ENCODE results near the gene RAPGEF3.

Gene RAPGEF3

DNA sequence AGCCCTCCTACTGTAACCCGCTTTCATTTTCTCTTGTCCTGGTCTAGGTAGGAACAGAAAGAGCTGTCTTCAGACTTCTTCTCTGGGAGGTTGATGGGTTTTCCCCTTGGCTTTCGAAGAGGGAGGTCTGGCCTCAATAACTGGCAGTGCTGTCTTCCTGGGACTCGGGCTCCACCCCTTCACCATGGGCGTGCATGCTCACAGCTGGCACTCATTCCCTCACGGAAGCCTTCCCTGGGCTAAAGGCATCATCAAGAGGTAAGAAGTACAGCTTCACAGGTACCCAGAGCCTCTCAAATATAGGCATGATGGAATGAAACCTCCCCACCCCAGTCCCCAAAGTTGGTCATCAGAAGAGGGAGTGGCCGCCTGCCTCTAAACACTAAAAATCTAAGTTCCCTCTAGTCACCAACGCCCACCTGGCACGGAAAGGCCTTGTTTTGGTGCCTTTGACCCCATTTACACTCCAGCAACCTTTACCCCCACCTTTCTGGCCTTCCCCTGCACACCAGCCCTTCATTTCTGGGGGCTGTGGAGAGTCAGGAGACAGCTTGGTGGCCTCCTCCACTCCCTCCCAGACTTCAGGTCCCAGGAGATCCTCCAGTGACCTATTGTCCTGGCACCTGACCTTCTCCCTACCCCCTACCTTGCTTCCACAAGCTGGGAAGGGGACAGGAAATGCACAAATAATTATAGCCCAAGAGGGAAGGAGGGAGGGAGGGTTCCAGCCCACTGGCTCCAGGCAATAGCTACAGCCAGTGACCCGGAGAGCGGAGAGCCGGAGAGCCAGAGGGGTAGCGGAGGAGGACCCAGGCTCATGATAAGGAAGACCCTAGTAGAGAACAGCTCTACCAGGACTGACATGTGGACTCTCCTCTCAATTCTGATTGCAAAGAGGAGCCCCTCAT lies 2.8 kb downstream of the RAPGEF3 start:
- peak; percentile 61 for DNase-seq

DNA sequence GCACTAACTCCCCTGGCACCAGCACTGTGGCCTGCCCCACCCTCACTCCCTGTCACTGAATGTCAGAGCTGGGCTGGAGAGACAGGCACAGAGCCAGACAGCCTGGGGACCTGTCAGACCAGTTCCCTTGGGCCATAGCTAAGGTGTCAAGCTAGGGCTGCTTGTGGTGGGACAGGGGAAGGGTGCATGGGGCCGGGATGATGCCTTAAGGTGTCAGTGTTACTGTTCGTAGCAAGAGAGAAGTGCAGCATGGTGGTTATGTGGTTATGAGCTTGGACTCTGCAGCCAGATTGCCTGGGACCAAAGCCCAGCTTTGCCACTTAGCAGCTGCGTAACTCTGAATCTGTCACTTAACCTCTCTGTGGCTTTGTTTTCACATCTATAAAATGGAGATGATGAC lies 3.8 kb downstream of the RAPGEF3 start:
- DNase-seq: no peak

- no peak for DNase-seq
These were observed 4.6 kb downstream of the RAPGEF3 start for GRCh38 chr12:47754126-47754525.

DNA sequence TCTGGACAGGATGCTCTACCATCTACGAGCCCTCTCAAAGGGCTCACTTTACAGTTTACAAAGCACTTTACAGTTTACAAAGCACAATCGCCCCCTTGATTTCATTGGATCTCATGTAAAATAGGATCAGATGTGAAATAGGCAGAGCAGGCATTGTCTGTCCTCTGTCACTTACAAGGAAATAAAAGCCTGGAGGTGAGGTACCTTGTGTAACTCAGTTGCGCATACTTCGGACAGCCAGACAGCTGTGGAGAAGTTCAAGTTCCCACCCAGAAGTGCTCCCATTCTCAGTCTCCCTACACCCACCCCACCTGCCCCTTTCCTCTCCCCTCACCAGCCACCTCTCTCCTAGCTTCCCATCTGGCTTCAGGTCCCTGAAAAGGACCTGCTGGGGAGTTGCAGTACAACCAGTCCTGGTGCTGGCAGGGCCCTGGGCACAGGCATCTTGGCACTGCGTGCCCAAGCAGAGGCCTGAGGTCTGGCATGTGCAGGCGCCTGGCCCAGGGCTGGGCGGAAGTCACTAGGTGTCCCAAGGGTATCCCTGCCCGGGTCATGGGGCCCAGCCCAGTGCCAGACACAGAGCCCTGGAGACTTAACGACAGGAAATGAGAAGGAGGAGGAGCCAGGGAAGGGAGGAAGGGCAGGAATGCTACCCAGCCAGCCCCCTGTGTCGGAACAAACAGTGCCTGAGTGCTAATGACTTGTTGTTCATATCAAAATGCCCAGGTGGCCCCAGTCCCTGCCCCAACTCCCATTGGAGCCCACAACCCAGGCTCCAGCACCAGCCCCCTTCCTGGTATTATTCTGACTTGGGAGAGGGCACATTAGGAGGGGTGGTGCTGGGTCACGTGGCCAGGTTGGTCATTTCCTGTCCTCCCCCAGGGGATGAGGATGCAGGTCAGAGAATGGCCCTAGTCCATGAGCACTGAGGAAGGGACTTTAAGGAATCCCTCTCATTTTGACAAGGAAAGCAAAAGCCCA lies 5.4 kb downstream of the RAPGEF3 start:
- DNase-seq: no peak

DNA sequence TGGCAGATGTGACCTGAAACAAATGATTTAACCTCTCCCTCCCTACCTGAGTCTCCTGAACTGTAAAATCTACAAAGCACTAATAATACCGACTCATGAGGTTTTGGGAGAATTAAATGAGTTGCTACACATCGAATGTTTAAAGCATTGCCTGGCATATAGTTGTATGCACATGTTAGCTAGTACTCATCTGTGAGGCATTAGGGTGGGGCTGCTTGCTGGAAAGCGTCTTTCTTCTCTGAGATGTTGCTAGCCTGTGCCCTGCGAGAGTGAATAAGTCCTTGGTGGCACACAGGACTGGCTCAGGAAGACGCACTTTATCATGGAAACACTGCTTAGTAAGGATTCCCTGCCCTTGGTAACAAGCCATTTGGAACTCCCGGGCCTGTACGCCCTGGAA lies 6.1 kb downstream of the RAPGEF3 start:
- no peak for DNase-seq

DNA sequence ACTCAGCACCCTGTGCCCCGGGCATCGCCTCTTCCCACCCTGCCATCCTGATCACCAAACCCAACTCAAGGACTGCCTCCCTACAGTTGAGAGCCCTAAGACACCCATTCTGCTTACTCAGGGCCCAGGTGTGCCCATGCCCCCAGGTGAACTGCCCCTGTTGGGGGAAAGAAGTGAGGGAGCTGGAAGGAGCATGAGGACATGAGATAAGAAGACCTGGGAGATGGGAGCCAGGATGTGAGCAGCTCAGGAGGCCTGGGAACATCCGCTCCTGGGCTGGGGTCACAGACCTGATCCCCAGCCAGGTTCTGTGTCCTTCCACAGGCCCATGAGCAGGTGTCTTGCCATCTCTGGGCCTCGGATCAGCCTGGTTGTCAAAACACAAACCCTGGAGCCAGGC lies 6.6 kb downstream of the RAPGEF3 start:
- DNase-seq: no peak

GRCh38 chr12:47751561-47751960 lies 7.1 kb downstream of the RAPGEF3 start:
- DNase-seq: no peak

DNA sequence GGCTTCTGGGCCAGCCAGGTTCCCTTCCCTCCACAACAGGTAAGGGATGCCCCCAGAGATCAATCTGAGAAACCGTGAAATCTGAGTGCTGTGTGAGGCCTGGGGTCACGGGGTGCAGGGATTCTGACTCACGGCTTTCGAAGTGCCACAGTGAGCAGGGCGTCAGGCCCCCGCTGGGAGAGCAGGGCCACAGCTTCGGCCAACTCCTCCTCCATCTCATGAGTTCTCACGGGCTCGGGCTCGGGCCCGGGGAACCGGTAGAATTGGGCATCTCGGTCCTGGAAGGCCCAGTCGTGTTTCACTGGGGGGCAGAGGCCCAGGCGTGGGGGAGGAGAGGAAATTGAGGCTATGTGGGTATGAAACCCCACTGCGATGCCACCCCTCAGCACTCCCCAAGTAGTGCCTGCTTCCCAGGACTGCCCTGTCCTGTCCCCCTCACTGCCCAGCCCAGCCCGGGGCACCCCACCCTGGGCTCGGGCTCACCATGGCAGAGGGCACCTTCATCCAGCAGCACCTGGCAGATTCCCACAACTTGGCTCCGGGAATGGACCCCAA lies 7.7 kb downstream of the RAPGEF3 start:
- no peak for DNase-seq

DNA sequence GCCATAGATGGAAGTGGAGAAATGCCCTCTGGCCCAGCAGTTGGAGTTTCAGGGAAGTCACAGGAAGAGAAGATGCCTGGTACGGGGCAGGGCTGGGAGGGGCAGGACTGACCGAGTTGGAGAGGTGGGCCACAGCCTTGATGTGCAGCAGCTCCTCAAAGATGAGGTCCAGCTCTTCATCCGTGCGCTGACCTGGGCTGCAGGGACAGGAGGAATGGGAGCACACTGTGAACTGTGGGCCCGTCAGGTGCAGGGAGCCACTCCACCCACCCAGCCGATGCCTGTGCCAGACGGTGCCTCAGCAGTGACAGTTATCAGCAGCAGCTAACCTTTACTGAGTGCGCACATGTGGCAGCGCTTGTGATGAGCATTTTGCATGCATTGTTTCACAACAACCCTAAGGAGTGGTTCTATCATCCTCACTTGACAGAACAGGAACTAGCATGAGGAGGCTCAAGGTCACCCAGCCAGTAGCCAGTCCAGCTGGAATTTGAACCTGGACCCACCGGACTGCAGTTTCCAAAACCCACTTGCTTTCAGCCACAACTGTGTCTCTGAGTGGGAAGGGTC lies 8.4 kb downstream of the RAPGEF3 start:
- no peak for DNase-seq

GRCh38 chr12:47748899-47749298 lies 9.8 kb downstream of the RAPGEF3 start:
- DNase-seq: no peak

DNA sequence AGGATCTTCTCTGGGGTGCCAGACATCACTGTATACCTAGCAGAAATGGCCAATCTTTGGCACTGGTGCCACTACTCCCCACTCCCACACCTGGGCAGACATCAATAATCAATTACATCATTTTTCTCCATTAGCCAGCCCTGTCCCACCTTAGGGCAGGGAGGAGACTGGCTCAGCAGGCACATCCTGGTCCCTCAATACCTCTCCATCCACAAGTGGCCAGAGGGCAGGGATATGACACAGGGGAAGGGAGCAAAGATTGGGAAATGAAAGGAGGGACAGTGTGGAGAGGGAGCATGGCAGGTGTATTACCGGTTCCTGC lies 10.2 kb downstream of the RAPGEF3 start:
- no peak for DNase-seq

GRCh38 chr12:47747596-47748506 lies 10.8 kb downstream of the RAPGEF3 start:
- DNase-seq: no peak

- no peak for DNase-seq
These were observed 11.6 kb downstream of the RAPGEF3 start for GRCh38 chr12:47747126-47747525.

DNA sequence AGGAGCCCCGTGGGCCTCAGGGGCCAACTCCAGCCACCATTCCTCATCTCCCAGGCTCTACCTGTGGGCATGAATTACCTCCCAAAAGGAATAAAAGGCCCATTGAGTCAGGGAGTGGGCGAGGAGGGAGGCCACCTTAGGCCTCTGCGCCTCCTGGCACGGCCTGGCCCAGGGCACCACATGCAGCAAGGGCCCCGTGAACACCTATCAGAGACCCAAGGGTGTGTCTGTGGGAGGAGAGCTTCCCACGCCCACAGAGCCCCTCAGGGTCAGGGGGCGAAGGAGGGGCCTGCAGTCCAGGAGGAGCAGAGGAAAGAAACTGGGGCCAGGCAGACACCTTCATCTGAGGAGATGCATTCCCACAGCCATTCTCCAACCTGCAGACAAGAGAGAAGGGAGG lies 12.2 kb downstream of the RAPGEF3 start:
- no peak for DNase-seq

GRCh38 chr12:47746073-47746472 lies 12.6 kb downstream of the RAPGEF3 start:
- DNase-seq: no peak

- no peak for DNase-seq
These were observed 13.1 kb downstream of the RAPGEF3 start for GRCh38 chr12:47745485-47746041.

GRCh38 chr12:47744778-47745436 lies 13.8 kb downstream of the RAPGEF3 start:
- no peak for DNase-seq

DNA sequence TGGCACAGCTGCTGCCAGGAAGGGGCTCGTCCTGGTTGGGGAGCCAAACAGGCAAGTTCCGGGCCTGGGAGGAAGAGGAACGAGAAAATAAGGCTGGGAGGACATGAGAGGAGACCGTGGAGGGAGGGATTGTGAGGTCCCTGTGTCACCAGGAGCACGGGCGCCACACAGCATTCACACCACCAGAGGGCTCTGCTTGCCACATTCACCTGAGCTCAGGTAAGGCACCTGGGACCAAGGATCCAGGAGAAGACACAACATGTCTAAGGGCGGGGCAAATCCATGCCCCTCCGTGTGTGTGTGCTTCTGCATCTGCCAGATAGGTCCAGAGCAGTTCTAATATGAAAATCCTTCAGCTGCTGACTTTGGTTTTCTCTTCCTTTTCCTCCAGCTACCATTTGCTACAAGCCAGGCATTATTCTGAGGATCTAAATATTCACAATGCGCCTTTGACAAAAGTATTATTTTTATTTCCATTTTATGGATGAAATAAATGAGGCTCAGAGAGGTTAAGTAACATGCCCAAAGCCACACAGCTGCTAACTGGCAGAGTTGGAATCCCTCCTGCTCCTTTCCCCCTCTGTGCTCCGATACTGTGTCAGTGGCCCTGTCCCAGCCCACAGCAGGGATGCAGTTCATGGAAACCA lies 14.6 kb downstream of the RAPGEF3 start:
- DNase-seq: no peak

DNA sequence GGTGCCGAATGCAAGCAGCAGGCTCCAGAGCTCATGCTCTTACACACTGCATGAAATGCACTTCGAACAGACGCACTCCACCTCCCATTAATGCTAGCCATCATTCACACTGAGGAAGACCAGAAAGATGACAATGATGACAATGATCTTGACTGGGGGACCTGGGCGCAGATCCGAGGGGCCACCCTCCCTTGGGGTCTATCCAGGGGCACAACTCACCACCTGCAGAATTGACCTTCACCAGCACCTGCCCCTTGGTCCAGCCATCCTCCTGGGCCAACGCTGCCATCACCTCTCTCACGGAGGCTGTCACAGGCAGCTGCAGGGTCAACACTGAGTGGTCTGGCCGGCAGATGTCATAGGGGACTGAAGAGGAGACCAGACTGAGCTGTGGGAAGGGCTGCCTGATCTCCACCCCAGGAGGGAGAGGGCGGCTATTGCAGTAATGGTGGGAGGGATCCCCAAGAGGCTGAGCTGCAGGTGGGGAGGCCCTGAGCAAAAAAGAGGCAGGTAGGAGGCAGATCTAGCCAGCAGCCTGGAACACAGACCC lies 15.3 kb downstream of the RAPGEF3 start:
- DNase-seq: no peak

GRCh38 chr12:47742253-47742825 lies 16.3 kb downstream of the RAPGEF3 start:
- peak; percentile 76 for DNase-seq
